IMR-90 (cell line): ENCODE results near the gene CYB5R3.

Experiments used
- BHLHE40 ChIP-seq: fragments of 150-350 bp; IDR thresholded peaks from 2 replicates; pipeline ENCODE4 v1.6.1; 2016; ENCODE audit warnings: mild to moderate bottlenecking, low read depth, low read length
- CEBPB ChIP-seq: IDR thresholded peaks from 2 replicates; pipeline ENCODE4 v1.6.1; 2012; ENCODE audit warnings: low read depth, low read length, improper control_type of control experiment
- CHD1 ChIP-seq: IDR thresholded peaks from 2 replicates; pipeline ENCODE4 v1.6.1; 2012; ENCODE audit warnings: low read depth, low read length, improper control_type of control experiment
- FOS ChIP-seq: fragments of 150-350 bp; IDR thresholded peaks from 2 replicates; pipeline ENCODE4 v1.6.1; 2016; ENCODE audit warnings: low read depth, low read length
- MAFK ChIP-seq: IDR thresholded peaks from 2 replicates; pipeline ENCODE4 v1.6.1; 2012; ENCODE audit warnings: low read depth, low read length, improper control_type of control experiment
- MAZ ChIP-seq: IDR thresholded peaks from 2 replicates; pipeline ENCODE4 v1.6.1; 2012; ENCODE audit warnings: low read depth, mild to moderate bottlenecking, low read length, improper control_type of control experiment, moderate library complexity, borderline replicate concordance
- MXI1 ChIP-seq: IDR thresholded peaks from 2 replicates; pipeline ENCODE4 v1.6.1; 2012; ENCODE audit warnings: low read depth, mild to moderate bottlenecking, low read length, moderate library complexity, borderline replicate concordance
- POLR2A ChIP-seq: IDR thresholded peaks from 2 replicates; pipeline ENCODE4 v1.6.1; 2012; ENCODE audit warnings: mild to moderate bottlenecking, low read depth, low read length
- RAD21 ChIP-seq: IDR thresholded peaks from 2 replicates; pipeline ENCODE4 v1.6.1; 2012; ENCODE audit warnings: low read length, improper control_type of control experiment
- RCOR1 ChIP-seq: IDR thresholded peaks from 2 replicates; pipeline ENCODE4 v1.6.1; 2012; ENCODE audit warnings: mild to moderate bottlenecking, low read length, improper control_type of control experiment; ENCODE audit not compliant: insufficient replicate concordance
- RFX5 ChIP-seq: IDR thresholded peaks from 2 replicates; pipeline ENCODE4 v1.8.0; 2012; ENCODE audit warnings: low read depth, mild to moderate bottlenecking, low read length, moderate library complexity
- SMC3 ChIP-seq: fragments of 150-350 bp; IDR thresholded peaks from 2 replicates; pipeline ENCODE4 v1.6.1; 2016; ENCODE audit warnings: low read depth, mild to moderate bottlenecking, antibody characterized with exemption, low read length, moderate library complexity
- TF ChIP-seq, protein P1 (sequence below): conservative IDR thresholded peaks from 2 replicates; pipeline ENCODE4 v1.5.1; 2012; ENCODE audit warnings: mild to moderate bottlenecking, low read depth, low read length, improper control_type of control experiment
- TF ChIP-seq, protein P2 (sequence below): fragments of 150-350 bp; IDR thresholded peaks from 2 replicates; pipeline ENCODE4 v1.6.1; 2017; ENCODE audit warnings: mild to moderate bottlenecking, antibody characterized with exemption, low read length, low read depth

DNA sequence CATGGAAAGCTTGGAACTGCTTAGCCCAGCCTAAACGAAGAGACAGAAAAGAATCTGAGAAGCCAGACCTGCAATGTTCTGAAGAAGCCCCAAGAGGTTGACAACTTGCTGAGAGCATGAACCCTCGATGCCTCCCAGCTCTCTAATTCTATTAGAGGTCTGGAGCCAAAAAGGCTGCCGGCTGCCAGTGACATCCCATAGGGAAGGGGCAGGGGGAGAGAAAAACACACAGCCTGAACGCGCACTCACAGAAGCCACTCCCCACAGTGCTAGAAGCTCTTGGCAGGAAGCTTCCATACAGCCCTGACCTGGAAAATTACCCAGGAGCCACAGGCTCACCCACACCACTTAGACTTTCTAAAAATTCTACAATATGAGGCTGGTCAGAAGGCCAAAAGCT, 52.9 kb downstream of the CYB5R3 start:
- TF ChIP-seq CHD1 (no peak), RCOR1 (no peak), RAD21 (no peak), POLR2A (no peak), FOS (no peak), CEBPB (no peak), BHLHE40 (no peak), MAFK (no peak), SMC3 (no peak), RFX5 (no peak), MXI1 (no peak), MAZ (no peak)
- TF ChIP-seq, protein P1, sequence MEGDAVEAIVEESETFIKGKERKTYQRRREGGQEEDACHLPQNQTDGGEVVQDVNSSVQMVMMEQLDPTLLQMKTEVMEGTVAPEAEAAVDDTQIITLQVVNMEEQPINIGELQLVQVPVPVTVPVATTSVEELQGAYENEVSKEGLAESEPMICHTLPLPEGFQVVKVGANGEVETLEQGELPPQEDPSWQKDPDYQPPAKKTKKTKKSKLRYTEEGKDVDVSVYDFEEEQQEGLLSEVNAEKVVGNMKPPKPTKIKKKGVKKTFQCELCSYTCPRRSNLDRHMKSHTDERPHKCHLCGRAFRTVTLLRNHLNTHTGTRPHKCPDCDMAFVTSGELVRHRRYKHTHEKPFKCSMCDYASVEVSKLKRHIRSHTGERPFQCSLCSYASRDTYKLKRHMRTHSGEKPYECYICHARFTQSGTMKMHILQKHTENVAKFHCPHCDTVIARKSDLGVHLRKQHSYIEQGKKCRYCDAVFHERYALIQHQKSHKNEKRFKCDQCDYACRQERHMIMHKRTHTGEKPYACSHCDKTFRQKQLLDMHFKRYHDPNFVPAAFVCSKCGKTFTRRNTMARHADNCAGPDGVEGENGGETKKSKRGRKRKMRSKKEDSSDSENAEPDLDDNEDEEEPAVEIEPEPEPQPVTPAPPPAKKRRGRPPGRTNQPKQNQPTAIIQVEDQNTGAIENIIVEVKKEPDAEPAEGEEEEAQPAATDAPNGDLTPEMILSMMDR: no peak
- TF ChIP-seq, protein P2, sequence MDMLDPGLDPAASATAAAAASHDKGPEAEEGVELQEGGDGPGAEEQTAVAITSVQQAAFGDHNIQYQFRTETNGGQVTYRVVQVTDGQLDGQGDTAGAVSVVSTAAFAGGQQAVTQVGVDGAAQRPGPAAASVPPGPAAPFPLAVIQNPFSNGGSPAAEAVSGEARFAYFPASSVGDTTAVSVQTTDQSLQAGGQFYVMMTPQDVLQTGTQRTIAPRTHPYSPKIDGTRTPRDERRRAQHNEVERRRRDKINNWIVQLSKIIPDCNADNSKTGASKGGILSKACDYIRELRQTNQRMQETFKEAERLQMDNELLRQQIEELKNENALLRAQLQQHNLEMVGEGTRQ: no peak
